ENCODE data around the gene MED16.
A peak's percentile ranks its signal among the peaks of the same experiment; 100 is the strongest.

Gene MED16

GRCh38 chr19:927351-927779, 34.4 kb upstream of the MED16 start:
- H3K27ac ChIP-seq, result no peak overlapping the region

DNA sequence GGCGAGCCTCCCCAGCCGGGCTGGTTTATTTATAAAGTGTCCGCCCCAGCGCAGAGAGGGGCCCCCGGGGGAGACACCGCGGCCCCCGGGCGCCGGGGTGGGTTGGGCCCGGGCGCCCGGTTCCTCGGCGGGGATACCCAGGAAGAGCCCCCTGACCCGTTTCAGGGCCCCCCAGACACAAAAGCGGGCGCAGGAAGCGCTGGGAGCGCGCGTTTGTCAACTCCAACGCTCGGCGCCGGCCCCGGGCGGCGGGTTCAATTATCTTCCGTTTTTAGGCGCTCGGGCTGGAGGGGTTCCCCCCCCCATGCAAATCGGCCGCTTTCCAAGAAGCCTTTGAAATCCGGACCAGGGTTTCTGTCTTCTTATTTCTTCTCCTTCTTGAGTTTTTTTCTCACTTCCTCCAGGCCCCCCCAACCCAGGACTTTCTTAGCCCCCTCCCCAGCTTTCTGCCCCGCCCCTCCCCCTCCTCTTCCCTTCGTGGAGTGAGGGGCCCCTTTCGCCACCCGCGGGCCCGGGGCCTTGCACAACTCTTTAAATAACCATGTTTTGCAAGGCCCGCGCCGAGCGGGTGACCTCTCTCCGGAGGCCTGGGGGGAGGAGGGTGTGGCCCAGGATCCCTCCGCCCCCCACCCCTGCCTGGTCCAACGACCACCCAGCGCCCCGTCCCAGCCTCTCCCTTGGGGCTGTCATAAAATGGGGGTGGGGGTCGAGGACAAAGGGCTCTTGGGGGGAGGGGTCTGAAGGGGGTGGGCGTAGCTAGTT, 33.8 kb upstream of the MED16 start:
- peak overlapping the region; percentile 80 for H3K27ac ChIP-seq
- TF ChIP-seq CTCF (IDR thresholded peaks at IDR 0.05) (no peak), ZFX (IDR thresholded peaks at IDR 0.05; ENCODE audit: borderline replicate concordance) (no peak)

More at GRCh38 chr19:927351-927779, 34.4 kb upstream of the MED16 start:
- TF ChIP-seq CTCF (IDR thresholded peaks at IDR 0.05), result no peak
- no peak for TF ChIP-seq ZFX (IDR thresholded peaks at IDR 0.05; ENCODE audit: borderline replicate concordance)

DNA sequence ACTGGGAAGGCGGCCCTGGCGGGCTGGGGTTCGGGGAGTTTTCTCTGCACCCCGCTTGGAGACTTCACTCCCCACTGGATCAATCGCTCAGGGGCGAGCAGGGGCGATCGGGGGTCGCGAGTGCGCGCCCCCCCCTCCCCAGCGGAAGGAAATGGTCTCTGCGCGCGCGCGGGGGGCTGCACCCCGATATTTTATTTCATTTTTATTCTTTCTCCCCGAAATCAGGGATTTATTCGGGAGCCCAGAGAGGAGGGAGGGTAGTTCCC, 33.3 kb upstream of the MED16 start:
- no peak for TF ChIP-seq CTCF (IDR thresholded peaks at IDR 0.05)
- no peak for TF ChIP-seq ZFX (IDR thresholded peaks at IDR 0.05; ENCODE audit: borderline replicate concordance)
- peak overlapping the region; percentile 80 for H3K27ac ChIP-seq

DNA sequence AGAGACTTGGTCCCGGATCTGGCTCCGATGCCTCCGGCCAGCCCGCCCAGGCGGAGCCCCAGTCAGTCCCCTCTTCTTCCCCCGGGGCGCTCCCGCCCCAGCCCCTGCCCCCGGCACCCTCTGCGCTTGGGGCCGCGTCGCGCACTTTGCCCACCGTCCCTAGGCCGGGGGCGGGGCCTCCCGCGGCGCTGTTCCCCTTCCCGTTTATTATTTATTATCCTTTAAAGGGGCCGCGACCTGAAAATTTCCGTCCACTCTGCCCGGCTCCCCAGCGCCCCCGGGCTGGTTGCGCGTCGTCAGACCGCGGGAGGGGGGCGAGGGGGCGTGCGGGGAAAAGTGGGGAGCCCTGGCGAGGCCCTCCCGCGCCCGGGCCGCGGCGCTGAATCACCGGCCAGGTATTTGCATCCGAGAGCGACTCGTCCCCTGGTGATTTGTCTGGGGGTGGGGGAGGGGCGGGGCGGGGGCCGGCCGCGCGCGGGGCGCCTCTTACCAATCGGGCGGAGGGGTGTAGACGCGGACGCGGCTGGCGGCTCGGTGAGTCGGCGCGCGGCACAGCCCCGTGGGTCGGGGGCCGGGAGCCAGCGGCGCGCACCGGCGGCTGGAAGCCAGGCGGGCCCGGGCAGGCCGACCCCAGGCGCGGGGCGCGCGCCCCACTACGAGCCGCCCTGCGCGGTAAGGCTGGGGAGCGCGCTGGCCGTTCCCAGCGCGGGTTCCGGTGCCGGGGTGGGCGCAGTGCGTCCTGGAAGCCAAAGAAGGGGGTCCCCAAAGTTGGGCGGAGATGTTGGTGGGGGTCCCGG, 32.7 kb upstream of the MED16 start, which contains the start of gene ARID3A:
ARID3A (plus strand) TSS at position 510 of the 797 bp plus-strand sequence. CDS start 3,494 bp downstream, outside the sequence.
- TF ChIP-seq ZFX (IDR thresholded peaks at IDR 0.05; ENCODE audit: borderline replicate concordance) (no peak), CTCF (IDR thresholded peaks at IDR 0.05) (no peak)
- peak within 1 kb of the TSS; percentile 80 for H3K27ac ChIP-seq

DNA sequence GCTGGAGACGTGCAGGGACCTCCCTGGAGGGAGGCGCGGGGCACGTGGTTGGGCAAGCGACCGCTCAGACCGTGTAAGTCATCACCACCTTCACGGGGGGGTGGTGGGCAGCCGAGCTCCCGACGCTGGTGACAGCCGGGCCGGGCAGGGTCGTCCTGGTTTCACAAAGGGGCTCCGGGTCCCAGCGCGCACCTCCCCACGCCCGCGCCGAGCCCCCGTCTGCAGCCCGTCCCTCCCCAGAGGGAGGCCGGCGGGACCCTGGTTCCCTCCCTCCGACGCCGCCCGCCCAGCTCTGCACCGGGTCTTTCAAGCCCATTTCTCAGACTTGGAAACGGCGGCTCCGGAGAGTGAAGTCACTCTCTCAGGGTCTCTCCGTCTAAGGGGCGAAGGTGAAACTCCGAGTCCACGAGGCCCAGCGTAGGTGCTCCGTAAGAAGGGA, 32.1 kb upstream of the MED16 start:
- H3K27ac ChIP-seq, result peak overlapping the region; percentile 80
- TF ChIP-seq ZFX (IDR thresholded peaks at IDR 0.05; ENCODE audit: borderline replicate concordance) (no peak), CTCF (IDR thresholded peaks at IDR 0.05) (no peak)

DNA sequence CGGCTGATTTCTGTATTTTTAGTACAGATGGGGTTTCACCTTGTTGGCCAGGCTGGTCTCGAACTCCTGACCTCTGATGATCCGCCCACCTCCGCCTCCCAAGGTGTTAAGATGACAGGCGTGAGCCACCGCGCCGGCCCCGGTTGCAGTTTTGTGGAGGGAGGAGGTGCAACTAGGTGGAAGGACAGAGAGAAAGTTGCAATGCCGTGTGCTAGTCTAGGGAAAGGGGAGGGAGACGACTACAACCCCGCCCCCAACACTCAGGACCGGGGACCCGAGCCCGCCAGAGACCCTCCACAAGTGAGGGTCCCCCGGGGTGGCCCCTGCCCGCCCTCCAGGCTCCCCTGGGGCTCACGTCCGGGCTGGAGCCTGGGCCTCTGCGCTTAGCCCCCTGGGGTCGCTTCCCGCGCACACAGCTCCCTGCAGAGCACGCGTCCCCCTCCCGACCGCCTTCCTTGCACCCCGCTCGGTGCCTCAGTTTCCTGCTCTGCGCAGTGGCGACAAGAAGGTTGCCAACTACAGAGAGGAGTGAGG, 31.6 kb upstream of the MED16 start:
- TF ChIP-seq ZFX (IDR thresholded peaks at IDR 0.05; ENCODE audit: borderline replicate concordance) (no peak), CTCF (IDR thresholded peaks at IDR 0.05) (no peak)

More for the DNA sequence above, 31.6 kb upstream of the MED16 start:
- H3K27ac ChIP-seq, result peak overlapping the region; percentile 80
